ENCODE measurements around the gene CTSH. TPM values are rescaled to one million over a fixed set of nuclear protein-coding genes. Genes with fewer than 3 reads are reported as not detected.
"Not testable (repeated sequence)": the region's sequence is repeated elsewhere in the genome, so short reads cannot be mapped to it uniquely, and the experiment has no call there.

CTSH gene
- total and polyA plus RNA-seq, 2 of the 13 experiments (the other 11 are each of a cell fraction or from before 2014, with no cell fraction given) = 265 to 653 TPM

DNA sequence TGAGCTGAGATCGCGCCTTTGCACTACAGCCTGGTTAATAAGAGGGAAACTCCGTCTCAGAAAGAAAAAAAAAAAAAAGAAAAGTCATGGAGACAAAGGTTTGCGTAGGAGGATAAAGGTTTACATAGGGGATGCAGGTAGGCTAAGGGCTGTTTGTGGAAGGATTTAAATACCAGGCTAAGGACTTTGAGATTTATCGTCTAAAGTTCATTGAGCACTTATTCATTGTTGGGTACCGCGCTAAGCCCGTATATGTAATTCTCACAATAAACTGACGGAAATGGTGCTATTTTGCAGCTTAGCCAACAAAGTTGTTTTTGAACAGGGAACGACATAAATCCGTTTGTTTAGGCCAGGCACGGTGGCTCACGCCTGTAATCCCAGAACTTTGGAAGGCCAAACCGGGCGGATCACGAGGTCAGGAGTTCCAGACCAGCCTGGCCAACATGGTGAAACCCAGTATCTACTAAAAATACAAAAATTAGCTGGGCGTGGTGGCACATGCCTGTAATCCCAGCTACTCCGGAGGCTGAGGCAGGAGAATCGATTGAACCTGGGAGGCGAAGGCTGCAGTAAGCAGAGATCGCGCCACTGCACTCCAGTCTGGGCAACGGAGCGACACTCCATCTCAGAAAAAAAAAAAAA lies 73.2 kb downstream of the CTSH start (continued):
- TF ChIP-seq, protein P1, sequence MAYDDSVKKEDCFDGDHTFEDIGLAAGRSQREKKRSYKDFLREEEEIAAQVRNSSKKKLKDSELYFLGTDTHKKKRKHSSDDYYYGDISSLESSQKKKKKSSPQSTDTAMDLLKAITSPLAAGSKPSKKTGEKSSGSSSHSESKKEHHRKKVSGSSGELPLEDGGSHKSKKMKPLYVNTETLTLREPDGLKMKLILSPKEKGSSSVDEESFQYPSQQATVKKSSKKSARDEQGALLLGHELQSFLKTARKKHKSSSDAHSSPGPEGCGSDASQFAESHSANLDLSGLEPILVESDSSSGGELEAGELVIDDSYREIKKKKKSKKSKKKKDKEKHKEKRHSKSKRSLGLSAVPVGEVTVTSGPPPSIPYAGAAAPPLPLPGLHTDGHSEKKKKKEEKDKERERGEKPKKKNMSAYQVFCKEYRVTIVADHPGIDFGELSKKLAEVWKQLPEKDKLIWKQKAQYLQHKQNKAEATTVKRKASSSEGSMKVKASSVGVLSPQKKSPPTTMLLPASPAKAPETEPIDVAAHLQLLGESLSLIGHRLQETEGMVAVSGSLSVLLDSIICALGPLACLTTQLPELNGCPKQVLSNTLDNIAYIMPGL (CRISPR knock-in tag; IDR thresholded peaks at IDR 0.05; ENCODE audit: borderline replicate concordance in 1 of 2, low read depth in 1 of 2) = peak in 1 of 2 experiments; percentile 50; a peak in 1 of 4 replicates
- TF ChIP-seq SOX13 (IDR thresholded peaks at IDR 0.05) = not testable (repeated sequence)
- TF ChIP-seq SOX13 (CRISPR knock-in tag; conservative IDR thresholded peaks at IDR 0.05 in 1 of 2, IDR thresholded peaks at IDR 0.05 in 1 of 2) (peak in 1 of 2 experiments; percentile 61; a peak in 2 of 4 replicates), TP53 (CRISPR knock-in tag; conservative IDR thresholded peaks at IDR 0.05) (0 out of 2 replicates have a peak, but pooled peaks have one; percentile 4), ZSCAN29 (CRISPR knock-in tag; conservative IDR thresholded peaks at IDR 0.05) (0 out of 2 replicates have a peak, but pooled peaks have one; percentile 22), SPEN (CRISPR knock-in tag; IDR thresholded peaks at IDR 0.05; ENCODE audit: low read depth) (0 out of 2 replicates have a peak, but pooled peaks have one; percentile 10), ZMYM2 (CRISPR knock-in tag; IDR thresholded peaks at IDR 0.05) (peak; percentile 66; the same call in 1 of the 2 replicates), TEAD3 (CRISPR knock-in tag; optimal IDR thresholded peaks at IDR 0.05; ENCODE audit: borderline replicate concordance) (peak; percentile 30), ATF1 (CRISPR knock-in tag; IDR thresholded peaks at IDR 0.05) (peak; percentile 28; the same call in 1 of the 2 replicates), KDM2A (CRISPR knock-in tag; IDR thresholded peaks at IDR 0.05; ENCODE audit: borderline replicate concordance, low read depth) (peak; percentile 21; the same call in 1 of the 2 replicates), PHF8 (CRISPR knock-in tag; IDR thresholded peaks at IDR 0.05) (peak; percentile 19; the same call in 1 of the 2 replicates), SOX5 (CRISPR knock-in tag; IDR thresholded peaks at IDR 0.05; ENCODE audit: borderline replicate concordance) (peak; percentile 36; the same call in 1 of the 2 replicates), ASH2L (IDR thresholded peaks at IDR 0.05; ENCODE audit: insufficient read length, low read depth, low read length) (peak; percentile 30), PITX1 (CRISPR knock-in tag; IDR thresholded peaks at IDR 0.05) (peak; percentile 90)
- TF ChIP-seq, protein P2, sequence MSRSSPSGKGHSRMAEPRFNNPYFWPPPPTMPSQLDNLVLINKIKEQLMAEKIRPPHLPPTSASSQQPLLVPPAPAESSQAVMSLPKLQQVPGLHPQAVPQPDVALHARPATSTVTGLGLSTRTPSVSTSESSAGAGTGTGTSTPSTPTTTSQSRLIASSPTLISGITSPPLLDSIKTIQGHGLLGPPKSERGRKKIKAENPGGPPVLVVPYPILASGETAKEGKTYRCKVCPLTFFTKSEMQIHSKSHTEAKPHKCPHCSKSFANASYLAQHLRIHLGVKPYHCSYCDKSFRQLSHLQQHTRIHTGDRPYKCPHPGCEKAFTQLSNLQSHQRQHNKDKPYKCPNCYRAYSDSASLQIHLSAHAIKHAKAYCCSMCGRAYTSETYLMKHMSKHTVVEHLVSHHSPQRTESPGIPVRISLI (CRISPR knock-in tag; IDR thresholded peaks at IDR 0.05; ENCODE audit: borderline replicate concordance) = peak; percentile 75
- TF ChIP-seq, protein P3, sequence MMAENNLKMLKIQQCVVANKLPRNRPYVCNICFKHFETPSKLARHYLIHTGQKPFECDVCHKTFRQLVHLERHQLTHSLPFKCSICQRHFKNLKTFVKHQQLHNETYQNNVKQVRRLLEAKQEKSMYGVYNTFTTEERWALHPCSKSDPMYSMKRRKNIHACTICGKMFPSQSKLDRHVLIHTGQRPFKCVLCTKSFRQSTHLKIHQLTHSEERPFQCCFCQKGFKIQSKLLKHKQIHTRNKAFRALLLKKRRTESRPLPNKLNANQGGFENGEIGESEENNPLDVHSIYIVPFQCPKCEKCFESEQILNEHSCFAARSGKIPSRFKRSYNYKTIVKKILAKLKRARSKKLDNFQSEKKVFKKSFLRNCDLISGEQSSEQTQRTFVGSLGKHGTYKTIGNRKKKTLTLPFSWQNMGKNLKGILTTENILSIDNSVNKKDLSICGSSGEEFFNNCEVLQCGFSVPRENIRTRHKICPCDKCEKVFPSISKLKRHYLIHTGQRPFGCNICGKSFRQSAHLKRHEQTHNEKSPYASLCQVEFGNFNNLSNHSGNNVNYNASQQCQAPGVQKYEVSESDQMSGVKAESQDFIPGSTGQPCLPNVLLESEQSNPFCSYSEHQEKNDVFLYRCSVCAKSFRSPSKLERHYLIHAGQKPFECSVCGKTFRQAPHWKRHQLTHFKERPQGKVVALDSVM (CRISPR knock-in tag; IDR thresholded peaks at IDR 0.05) = peak; percentile 23; the same call in 1 of the 2 replicates
- TF ChIP-seq, protein P4, sequence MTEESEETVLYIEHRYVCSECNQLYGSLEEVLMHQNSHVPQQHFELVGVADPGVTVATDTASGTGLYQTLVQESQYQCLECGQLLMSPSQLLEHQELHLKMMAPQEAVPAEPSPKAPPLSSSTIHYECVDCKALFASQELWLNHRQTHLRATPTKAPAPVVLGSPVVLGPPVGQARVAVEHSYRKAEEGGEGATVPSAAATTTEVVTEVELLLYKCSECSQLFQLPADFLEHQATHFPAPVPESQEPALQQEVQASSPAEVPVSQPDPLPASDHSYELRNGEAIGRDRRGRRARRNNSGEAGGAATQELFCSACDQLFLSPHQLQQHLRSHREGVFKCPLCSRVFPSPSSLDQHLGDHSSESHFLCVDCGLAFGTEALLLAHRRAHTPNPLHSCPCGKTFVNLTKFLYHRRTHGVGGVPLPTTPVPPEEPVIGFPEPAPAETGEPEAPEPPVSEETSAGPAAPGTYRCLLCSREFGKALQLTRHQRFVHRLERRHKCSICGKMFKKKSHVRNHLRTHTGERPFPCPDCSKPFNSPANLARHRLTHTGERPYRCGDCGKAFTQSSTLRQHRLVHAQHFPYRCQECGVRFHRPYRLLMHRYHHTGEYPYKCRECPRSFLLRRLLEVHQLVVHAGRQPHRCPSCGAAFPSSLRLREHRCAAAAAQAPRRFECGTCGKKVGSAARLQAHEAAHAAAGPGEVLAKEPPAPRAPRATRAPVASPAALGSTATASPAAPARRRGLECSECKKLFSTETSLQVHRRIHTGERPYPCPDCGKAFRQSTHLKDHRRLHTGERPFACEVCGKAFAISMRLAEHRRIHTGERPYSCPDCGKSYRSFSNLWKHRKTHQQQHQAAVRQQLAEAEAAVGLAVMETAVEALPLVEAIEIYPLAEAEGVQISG (CRISPR knock-in tag; IDR thresholded peaks at IDR 0.05) = 0 out of 2 replicates have a peak, but pooled peaks have one; percentile 26
- TF ChIP-seq, protein P5, sequence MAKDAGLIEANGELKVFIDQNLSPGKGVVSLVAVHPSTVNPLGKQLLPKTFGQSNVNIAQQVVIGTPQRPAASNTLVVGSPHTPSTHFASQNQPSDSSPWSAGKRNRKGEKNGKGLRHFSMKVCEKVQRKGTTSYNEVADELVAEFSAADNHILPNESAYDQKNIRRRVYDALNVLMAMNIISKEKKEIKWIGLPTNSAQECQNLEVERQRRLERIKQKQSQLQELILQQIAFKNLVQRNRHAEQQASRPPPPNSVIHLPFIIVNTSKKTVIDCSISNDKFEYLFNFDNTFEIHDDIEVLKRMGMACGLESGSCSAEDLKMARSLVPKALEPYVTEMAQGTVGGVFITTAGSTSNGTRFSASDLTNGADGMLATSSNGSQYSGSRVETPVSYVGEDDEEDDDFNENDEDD (CRISPR knock-in tag; IDR thresholded peaks at IDR 0.05; ENCODE audit: borderline replicate concordance) = 0 out of 2 replicates have a peak, but pooled peaks have one; percentile 9
